Measurements from ENCODE around the gene PBX3.
"Not testable (repeated sequence)": the region's sequence is repeated elsewhere in the genome, so short reads cannot be mapped to it uniquely, and the experiment has no call there.

PBX3 gene

DNA sequence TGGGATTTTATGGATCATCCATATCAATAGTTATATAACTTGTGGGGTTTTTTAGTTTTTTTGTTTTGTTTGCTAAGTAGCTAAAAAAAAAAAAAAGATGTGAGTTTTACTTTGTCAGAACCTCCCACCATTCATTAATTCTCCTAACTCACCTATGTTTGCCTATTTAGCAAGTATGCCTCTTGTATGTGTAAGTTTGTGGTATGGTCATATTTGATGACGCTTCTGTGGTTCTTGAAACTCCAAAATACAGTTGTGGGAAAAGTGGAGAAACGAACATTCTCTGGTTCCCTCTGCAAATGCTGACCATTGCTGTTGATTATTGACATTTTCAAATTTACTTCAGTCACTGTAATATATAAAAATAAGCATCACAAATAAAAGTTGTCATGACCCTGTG is 75.7 kb downstream of the PBX3 start:
- DNase-seq (ENCODE audit: low read depth), result no peak

DNA sequence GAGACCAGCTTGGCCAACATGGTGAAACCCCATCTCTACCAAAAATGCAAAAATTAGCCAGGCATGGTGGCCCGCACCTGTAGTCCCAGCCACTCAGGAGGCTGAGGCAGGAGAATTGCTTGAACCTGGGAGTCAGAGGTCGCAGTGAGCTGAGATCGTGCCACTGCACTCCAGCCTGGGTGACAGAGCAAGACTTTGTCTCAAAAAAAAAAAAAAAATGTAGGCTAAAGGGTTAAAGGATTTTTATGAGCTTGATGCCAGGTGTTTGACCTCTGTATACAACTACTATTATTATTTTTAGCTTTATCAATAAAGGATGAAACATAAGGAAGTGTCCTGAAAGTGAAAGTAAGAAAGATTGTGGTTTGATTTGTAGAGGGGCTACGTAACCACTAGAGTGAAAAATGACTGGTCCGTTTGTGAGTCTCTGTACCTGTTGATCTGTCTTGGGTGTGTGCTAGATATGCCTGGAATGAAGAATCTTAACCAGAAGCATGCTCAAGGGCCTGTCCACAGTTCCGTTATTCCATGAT is 76.8 kb downstream of the PBX3 start:
- DNase-seq (ENCODE audit: low read depth), result not testable (repeated sequence)

DNA sequence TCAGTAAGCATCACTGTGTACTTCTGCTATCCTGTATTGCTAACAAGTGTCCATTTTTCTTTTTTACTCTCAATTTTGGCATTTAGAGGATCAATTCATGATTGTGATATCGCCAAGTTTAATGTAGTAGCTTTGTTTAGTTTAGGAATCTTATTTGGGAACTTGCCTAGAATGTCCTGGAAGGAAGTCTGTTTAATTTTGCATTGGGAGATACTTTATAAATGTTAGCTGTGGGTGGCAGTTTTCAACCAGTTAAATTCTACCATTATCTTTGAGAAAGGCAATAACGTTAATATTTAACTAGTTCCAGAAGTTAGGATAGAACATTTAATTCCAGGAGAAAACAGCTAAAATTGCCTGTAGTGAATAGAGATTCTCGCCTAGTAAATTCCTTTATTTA is 78.6 kb downstream of the PBX3 start:
- DNase-seq (ENCODE audit: low read depth), result no peak

DNA sequence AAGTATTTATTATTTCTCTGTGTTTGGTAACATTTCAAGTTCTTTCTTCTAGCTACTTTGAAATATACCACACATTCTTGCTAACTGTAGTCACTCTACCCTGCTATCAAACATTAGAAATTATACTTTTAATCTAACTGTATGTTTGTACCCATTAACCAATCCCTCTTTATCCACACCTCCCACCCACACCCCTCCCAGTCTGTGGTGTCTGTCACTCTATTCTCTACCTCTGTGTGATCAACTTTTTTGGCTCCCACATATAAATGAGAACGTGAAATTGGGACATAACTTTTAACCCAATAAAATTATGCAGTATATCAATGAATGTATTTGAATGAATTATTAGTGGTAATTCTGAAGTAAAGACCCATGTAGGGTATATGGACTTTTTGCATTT is 79.7 kb downstream of the PBX3 start:
- no peak for DNase-seq (ENCODE audit: low read depth)

DNA sequence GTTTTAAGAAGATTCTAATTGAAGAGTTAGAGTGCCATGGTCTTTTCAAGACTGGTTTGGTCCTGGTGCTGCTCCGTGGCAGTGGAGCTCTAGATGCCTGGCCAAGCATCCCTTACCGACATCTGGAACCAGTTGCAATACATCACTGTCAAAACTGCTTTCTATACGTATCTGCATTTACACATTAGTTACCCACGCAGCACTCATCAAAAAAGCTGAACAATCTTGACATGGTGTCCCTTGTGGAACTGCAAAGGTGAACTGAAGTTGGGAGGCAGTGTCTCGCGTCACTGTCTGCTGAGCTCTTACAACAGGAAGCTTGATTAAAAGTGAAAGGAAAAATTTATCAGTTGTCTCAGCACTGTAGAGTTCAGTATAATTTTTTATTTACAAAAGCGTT is 82.6 kb downstream of the PBX3 start:
- peak; percentile 27 for DNase-seq (ENCODE audit: low read depth)

DNA sequence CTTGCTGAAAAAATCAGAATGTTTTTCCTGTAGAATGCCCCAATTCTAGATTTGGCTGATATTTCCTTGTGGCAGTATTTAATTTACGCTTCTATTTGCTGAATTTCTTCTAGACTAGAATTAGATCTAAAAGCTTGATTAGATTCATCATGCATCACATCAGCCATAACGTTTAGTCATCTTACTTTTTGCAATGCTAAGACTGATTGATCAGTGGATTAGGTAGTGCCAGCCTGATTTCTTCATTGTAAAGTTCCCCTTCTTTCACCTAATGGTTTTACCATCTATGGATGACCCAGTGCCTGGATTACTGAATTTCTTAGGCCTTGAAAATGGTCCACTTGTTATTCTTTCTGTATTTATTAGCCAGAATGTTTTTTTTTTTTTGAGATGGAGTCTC is 83.9 kb downstream of the PBX3 start:
- no peak for DNase-seq (ENCODE audit: low read depth)

DNA sequence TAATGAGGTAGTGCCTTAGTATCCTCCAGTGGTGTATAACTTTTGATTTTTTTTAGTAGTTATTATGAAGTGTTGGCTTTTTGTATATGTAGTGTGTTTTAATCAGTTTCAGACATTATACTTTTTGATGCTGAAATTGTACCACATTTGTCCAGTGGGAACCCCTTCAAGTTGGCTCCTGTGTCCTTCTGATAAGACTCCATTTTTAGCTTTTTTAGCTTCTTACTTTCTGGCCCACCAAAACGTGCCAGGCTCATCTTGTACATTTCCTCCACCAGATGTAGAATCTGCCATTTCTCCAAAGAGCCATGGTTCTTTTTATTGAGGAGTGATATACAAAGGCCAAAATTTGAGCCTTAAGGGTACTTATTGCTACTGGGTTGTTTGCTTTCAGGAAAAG is 84.4 kb downstream of the PBX3 start:
- no peak for DNase-seq (ENCODE audit: low read depth)

DNA sequence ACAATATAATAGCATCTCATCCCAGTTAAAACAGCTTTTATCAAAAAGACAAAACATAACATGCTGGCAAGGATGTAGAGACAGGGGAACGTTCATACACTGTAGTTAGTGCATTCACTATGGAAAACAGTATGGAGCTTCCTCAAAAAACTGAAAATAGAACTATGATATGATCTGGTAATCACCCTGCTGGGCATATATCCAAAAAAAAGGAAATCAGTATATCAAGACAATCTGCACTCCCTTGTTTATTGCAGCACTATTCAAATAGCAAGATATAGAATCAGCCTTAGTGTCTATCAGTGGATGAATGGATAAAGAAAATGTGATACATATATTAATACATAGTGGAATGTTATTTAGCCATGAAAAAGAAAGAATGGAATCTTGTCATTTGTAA is 88.5 kb downstream of the PBX3 start:
- no peak for DNase-seq (ENCODE audit: low read depth)

DNA sequence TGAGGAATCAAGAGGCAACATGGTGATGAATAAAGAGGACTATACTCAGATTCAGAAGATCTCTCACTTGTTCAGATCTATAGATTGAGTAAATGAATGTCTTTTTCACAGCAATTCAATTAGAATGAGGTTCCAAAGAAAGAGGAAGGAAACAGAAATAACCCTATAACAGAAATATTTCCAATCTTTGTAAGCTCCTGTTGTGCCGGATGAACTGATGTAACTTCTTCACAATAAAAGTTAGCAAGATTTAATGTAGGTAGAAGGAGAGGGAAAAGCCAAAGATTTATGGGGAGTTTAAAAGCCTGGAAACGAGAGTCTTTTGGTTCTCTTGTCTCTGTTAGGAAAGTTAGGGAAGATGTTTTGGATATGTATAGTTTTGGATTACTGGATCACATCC is 92.1 kb downstream of the PBX3 start:
- no peak for DNase-seq (ENCODE audit: low read depth)

DNA sequence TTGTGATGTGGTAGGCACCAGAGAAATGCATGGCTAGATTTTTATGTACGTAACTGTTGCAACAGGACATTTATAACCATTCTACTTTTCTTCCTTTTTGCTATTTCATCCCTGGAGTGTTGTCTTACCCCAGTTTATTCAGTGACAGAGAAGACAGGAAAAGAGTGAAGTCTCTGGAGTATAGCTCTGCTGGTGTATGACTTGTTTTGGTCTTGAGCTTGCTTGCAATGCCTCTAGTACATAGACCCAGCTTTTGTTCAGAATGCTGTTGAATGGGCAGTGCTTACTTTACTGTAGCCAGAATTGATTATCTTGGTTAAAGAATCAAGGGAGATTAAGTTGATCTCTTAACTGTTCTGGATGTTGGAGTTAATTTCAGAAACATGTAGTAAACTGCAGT is 94.3 kb downstream of the PBX3 start:
- no peak for DNase-seq (ENCODE audit: low read depth)

DNA sequence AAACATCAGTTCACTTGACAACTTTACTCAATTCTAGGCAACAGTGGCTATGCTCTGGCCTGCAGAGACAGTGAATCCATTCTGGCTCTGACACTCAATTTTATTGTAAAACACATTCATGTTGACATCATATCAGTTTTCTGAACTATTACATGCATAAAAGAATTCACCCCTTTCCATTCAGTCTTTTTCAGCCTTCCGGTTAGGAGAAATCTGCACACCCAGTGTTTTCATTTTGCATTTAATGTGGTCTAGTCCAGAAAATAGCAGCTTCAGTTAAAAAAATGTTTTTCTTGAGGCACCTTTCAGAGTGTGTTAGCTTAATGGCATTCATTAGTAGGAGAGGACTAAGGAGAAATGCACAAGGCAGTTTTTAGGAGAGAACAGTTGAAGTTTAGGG is 95.1 kb downstream of the PBX3 start:
- no peak for DNase-seq (ENCODE audit: low read depth)

DNA sequence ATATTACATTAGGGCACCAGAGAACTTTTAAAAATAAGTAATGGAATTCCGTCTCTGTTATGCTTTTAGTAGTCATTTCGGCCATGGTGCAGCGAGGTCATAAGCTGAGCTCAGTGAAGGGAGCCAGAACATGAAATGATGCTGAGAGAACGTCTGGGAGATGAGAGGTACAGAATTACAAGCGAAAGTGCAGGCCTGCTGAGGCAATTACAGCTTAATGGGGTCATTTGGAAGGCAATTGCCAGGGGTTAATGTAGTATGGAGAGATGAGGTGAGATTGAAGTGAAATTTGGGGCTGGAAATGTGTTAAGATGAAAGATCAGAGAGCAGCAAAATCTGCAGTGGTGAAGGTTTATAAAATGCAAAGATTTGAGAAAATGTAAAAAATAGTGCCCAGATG is 96.5 kb downstream of the PBX3 start:
- no peak for DNase-seq (ENCODE audit: low read depth)

DNA sequence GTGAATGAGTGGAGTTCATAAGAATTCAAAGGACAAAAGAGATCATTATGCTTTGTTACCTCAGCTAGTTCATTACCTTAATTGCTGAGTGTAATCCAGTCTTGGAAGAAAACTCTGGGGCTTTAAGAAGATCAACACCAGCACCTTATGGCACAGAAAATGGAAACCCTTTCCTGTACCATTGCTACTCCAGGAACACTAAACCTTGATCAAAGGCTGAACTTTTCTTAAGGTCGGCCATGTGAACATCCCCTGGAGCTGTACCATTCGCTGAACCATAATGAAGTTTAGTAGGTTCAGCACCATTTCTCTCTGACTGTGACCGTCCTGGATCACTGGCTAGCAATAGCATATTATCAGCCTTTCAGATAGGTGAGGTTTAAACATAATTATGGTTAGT is 97.4 kb downstream of the PBX3 start:
- DNase-seq (ENCODE audit: low read depth), result no peak

DNA sequence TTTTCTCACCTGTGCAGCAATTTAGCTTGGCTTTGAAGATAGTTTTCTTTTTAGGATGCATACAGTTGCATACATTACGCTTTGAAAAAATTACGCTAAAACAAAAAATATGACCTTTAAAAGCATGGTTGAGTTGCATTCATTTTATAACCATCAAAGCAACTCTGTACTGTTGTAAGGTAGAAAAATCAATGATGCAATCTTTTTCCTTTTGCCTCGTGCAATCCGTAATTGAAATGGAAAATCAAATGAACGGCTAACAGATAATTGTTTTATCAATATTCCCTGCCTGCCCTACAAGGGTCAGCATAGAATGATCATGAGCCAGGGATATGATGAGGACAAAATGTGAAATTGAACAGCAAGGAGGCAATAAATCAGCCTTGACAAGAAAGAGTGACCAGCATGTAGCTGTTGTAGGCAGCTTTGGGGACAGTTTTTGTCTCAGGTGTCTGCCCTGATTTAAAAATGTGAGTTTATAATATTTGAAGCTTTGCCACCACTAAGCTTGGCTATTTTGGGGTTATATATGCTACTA is 98.2 kb downstream of the PBX3 start:
- DNase-seq (ENCODE audit: low read depth), result no peak

DNA sequence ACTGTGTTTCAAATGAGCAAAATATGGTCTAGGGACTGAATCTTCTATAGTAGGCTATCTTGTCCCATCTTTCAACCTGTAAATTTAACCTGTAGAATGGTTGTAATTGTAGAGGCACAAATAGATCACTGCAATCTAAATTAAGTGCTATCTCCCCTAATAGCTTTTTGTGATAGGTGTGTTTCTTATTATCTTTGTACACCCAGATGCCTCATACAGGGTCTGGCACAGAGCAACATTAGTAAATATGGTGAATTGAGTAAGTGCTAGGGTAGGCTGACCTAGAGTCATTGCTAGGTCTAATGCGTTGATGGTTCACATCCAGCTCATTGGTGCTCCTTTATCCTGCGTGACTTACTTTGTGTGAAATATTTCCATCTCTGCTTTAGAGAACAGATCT is 100.6 kb downstream of the PBX3 start:
- no peak for DNase-seq (ENCODE audit: low read depth)

DNA sequence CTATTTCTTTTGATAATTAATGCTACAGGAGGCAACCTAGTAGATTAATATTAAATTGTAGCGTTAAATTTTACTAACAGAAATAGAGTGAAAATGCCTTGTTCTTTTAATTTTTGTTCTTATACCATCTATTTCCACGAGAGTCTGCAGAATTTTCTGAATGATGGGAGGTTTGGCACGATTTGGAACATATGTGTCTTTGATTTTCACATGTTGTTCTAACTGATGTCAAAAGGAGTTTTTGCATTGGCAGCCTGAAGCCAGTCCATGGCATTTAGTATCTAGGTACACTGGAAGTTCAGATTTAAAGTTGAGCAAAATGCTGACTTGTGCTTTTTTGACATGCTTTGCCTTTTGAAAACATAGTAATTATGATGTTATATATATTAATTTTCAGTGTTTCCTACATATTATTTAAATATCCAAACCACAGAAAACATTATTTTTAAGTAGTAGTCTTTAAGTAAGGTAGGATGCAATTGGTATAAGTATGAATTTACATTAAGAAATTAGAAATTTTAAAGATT is 103.0 kb downstream of the PBX3 start:
- no peak for DNase-seq (ENCODE audit: low read depth)

DNA sequence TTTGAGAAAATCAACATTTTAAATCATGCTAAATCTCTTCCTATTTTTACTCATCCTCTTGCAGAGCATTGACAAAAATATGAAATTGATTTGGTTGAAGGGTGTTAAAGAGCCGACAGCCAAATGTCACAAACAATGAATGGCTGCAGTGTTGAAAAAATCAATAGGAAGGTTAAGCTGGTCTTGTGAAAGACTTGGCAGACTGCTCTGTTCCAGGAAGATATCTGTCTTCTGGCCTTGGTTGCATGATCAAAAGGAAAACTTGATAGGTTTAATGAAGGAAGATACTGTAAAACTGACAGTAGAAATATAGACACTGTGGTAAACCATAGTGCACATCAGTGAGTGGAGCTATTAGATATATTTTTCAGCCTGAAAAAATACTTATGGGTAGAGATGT is 103.6 kb downstream of the PBX3 start:
- no peak for DNase-seq (ENCODE audit: low read depth)

DNA sequence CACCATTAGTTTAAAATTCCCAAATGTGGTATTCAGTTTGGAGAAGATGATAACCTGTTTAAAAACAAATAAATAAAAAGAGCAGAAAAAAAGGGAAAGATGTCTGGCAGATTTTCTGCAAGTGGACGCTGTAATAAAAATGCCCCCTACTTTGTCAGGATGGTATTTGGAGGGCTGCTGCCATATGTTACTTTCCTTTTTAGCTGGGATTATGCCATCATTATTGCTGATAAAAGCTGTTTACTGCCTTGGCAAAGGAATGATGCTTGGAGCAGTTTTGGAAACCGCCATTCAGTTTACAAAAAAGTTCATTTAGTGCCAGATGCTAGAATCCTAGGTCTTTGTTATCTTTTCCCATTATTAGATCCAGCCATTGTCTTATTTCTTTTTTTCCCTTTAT is 104.8 kb downstream of the PBX3 start:
- DNase-seq (ENCODE audit: low read depth), result no peak

DNA sequence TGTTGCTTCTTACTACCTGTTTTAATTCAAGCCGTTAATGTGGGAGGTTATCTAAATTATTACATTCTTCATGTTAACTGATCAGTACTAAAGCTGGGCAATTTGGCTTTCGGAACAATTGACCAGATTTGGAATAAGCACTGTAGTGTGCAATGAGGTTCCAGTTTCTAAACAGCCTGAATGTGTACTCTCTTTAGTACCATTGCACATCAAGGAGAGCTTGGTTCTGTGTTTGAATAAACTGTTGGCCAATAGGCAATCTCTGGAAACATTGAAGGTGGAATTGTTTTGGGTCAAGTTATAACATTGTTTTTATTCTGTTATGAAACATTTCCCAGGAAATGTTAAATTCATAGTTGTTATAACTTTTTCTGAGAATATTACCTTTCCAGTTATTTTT is 105.2 kb downstream of the PBX3 start:
- no peak for DNase-seq (ENCODE audit: low read depth)

DNA sequence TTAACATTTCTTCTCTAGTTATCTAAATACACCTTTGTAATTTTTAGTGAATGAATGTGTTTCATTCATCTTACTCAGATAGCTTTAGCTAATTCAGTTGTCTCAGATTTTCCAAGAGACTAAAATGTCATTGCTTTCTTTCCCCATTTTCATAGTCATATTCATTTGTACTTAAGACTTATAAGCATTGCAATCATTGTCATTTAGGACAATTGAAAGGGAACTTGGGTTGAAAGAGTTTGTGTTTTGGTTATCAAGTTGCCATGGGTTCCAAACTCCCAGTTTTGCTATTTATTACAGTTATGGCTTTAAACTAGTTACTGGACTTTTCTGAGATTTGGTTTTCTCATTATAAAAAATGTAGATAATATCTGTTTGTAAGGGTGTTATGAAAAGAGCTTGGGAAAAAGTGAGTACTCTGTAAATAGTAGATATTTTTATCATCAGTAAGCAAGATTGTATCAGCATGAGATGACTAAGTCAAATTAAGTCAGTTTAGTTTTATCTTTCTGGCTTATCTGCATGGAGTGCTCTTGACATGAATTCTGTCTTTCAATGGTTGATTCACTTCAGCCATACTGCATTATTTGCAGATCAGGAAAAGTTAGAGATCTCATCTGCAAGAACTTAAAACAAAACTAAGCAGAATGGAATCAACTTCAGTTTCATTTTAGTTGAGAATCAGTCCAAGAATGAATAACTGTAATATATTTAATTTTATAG is 107.5 kb downstream of the PBX3 start:
- DNase-seq (ENCODE audit: low read depth), result no peak

DNA sequence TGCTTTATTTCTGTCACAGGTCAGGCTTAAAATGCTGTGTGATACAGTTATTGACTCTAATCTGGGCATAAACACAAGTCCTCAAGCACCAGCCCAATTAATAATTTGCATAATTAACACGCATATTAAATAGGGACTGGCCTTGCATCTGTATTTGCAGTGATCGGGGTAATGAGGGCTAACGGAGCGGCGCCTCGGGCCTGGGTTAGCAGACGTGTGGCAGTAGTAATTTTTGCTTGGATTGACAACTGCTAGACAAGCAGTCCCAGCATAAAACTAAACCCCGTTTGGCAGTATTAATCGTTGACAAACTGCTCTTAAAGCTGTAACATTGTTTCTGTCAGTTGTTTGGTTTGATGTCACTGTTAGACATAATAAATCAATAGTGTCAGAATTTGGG is 109.2 kb downstream of the PBX3 start:
- no peak for DNase-seq (ENCODE audit: low read depth)

DNA sequence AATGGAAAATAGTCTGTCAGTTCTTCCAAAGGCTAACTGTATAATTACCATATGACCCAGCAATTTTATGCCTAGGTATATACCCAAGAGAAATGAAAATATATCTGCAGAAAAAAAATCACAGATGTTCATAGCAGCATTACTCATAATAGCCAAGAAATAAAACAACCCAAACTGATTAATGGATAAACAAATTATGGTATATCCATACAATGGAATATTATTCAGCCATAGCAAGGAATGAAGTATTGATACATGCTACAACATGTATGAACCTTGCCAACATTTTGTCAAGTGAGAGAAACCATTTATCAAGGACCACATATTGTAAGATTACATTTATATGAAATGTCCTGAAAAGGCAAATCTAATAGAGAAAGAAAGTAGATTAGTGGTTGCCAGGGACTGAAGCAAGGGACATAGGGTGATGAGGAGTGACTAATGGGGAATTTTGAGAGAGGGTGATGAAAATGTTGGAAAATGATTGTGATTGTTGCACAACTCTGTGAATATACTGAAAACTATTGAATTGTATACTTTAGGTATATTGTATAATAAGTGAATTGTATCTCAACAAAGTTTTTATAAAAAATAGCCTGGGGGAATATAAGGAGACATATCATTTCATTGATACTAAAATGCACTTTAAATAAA is 114.4 kb downstream of the PBX3 start:
- no peak for DNase-seq (ENCODE audit: low read depth)

DNA sequence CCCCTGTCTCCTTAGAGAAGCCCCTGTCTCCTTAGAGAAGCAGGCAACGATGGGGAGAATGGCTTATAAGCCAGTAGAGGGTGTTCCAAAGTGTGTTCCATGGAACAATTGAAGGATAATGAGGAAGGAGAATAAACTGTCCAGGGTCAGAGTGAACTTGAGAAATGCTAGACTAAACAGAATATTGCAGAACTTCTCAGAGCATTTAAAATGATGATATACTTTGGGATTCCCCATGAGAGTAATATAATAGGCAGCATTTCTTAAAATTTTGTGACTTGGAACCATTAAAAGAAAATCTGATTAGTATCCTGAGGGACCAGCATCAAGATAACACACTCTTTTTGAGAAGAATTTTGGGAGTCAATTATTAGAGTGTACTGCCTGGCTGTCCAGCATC is 116.8 kb downstream of the PBX3 start:
- DNase-seq (ENCODE audit: low read depth), result no peak
